Neural progenitor cell (in vitro differentiated cells): Measurements from ENCODE around the gene GAREM2.

Experiments used
- CTCF ChIP-seq: fragments of 200-600 bp; sonication (generic); IDR thresholded peaks from 2 replicates; pipeline ENCODE4 v1.5.1; 2017; ENCODE audit warnings: antibody characterized with exemption, mild to moderate bottlenecking
- EZH2 ChIP-seq: fragments of 200-600 bp; sonication (generic); IDR thresholded peaks from 2 replicates; pipeline ENCODE4 v1.6.1; 2017; ENCODE audit warnings: antibody characterized with exemption, mild to moderate bottlenecking, moderate library complexity
- EZH2phosphoT487 ChIP-seq: fragments of 200-600 bp; sonication (generic); IDR thresholded peaks from 2 replicates; pipeline ENCODE4 v1.6.1; 2017; ENCODE audit warnings: antibody characterized with exemption

GRCh38 chr2:26172189-26172870 lies 558 bp upstream of the GAREM2 start:
- no peak for TF ChIP-seq CTCF
- no peak for TF ChIP-seq EZH2
- no peak for TF ChIP-seq EZH2phosphoT487
